ENCODE results near the gene GUCY2D.

GUCY2D gene

GRCh38 chr17:8005357-8005756, 2.9 kb downstream of the GUCY2D start:
- no peaks in the 10 kb centered on the region for H3F3A ChIP-seq (ENCODE audit: insufficient read depth, low read length)
- peaks cover 11% of the 10 kb centered on the region; the same call in 1 of the 2 replicates for H3K27me3 ChIP-seq (ENCODE audit: insufficient read depth, low read length)
- no peaks in the 10 kb centered on the region for H3K4me1 ChIP-seq (ENCODE audit: insufficient read depth, low read length, severe bottlenecking)
- no peaks in the 10 kb centered on the region for H3K79me2 ChIP-seq (ENCODE audit: insufficient read depth, low read length)
- H2AFZ ChIP-seq (ENCODE audit: low read length) = no peak overlapping the region
- no peak for TF ChIP-seq EZH2 (IDR thresholded peaks at IDR 0.05; ENCODE audit: borderline replicate concordance, low read length)
- H3K4me2 ChIP-seq (ENCODE audit: low read length) = no peak overlapping the region
- H3K4me3 ChIP-seq (ENCODE audit: low read depth, low read length, poor library complexity, severe bottlenecking) = no peak overlapping the region
- H4K20me1 ChIP-seq (ENCODE audit: insufficient read depth, low read length) = no peaks in the 10 kb centered on the region
- no peak overlapping the region for H3K9ac ChIP-seq (ENCODE audit: low read length)
- H3K36me3 ChIP-seq (ENCODE audit: insufficient read depth, low read length) = no peaks in the 10 kb centered on the region
- no peaks in the 10 kb centered on the region for H3K9me3 ChIP-seq (ENCODE audit: low read length)
- no peaks in the 10 kb centered on the region for H3K9me2 ChIP-seq (ENCODE audit: low read depth, low read length)
- H3K27ac ChIP-seq (ENCODE audit: low read depth, low read length, poor library complexity, severe bottlenecking) = no peak overlapping the region

GRCh38 chr17:8005967-8006730, 3.7 kb downstream of the GUCY2D start:
- Histone ChIP-seq H3K4me2 (ENCODE audit: low read length) (no peak overlapping the region), H3K79me2 (ENCODE audit: insufficient read depth, low read length) (no peaks in the 10 kb centered on the region), H3K27ac (ENCODE audit: low read depth, low read length, poor library complexity, severe bottlenecking) (no peak overlapping the region), H2AFZ (ENCODE audit: low read length) (no peak overlapping the region), H3K9me3 (ENCODE audit: low read length) (no peaks in the 10 kb centered on the region), H3K4me3 (ENCODE audit: low read depth, low read length, poor library complexity, severe bottlenecking) (no peak overlapping the region), H4K20me1 (ENCODE audit: insufficient read depth, low read length) (no peaks in the 10 kb centered on the region), H3K9me2 (ENCODE audit: low read depth, low read length) (no peaks in the 10 kb centered on the region), H3K27me3 (ENCODE audit: insufficient read depth, low read length) (peaks cover 11% of the 10 kb centered on the region; the same call in 1 of the 2 replicates), H3K9ac (ENCODE audit: low read length) (no peak overlapping the region), H3K4me1 (ENCODE audit: insufficient read depth, low read length, severe bottlenecking) (no peaks in the 10 kb centered on the region), H3K36me3 (ENCODE audit: insufficient read depth, low read length) (no peaks in the 10 kb centered on the region), H3F3A (ENCODE audit: insufficient read depth, low read length) (no peaks in the 10 kb centered on the region)
- TF ChIP-seq, protein P1, sequence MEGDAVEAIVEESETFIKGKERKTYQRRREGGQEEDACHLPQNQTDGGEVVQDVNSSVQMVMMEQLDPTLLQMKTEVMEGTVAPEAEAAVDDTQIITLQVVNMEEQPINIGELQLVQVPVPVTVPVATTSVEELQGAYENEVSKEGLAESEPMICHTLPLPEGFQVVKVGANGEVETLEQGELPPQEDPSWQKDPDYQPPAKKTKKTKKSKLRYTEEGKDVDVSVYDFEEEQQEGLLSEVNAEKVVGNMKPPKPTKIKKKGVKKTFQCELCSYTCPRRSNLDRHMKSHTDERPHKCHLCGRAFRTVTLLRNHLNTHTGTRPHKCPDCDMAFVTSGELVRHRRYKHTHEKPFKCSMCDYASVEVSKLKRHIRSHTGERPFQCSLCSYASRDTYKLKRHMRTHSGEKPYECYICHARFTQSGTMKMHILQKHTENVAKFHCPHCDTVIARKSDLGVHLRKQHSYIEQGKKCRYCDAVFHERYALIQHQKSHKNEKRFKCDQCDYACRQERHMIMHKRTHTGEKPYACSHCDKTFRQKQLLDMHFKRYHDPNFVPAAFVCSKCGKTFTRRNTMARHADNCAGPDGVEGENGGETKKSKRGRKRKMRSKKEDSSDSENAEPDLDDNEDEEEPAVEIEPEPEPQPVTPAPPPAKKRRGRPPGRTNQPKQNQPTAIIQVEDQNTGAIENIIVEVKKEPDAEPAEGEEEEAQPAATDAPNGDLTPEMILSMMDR (IDR thresholded peaks at IDR 0.05; ENCODE audit: low read length) = no peak
- TF ChIP-seq EZH2 (IDR thresholded peaks at IDR 0.05; ENCODE audit: borderline replicate concordance, low read length) = no peak

DNA sequence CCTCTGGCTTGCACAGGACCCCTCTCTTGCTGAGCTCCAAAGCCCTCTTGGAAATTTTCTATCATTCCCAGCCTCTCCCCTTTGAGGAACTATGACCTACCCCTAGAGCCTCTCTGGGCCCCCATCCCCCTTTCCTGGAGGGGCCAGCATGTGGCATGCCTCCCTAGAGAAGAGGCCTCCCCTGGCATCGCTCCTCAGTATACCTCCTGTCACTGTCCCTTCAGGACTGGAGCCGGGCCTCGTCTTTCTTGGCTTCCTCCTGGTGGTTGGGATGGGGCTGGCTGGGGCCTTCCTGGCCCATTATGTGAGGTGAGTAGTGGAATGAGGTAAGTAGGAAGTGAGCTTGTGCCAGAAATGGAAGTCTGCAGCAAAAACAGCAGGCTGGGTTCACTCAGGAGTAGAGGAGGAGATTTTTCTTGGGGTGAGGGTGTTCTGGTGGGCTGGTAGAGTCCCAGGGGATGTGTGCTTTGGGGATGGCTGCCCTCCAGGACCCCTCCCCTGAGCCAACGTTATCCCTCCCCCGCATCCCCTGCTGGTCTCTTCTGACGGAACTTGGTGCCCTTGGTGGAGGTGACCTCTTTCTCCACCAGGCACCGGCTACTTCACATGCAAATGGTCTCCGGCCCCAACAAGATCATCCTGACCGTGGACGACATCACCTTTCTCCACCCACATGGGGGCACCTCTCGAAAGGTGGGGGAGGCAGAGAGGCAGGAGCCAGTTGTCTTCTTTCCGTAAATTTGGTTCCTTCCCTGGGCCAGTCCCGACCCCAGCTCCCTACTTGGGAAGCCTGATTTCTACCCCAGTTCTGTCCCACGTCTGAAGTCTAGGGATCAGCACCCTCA, 4.6 kb downstream of the GUCY2D start:
- Histone ChIP-seq H4K20me1 (ENCODE audit: insufficient read depth, low read length) (no peaks in the 10 kb centered on the region), H3K36me3 (ENCODE audit: insufficient read depth, low read length) (no peaks in the 10 kb centered on the region), H3K79me2 (ENCODE audit: insufficient read depth, low read length) (no peaks in the 10 kb centered on the region), H3K4me3 (ENCODE audit: low read depth, low read length, poor library complexity, severe bottlenecking) (no peak overlapping the region), H3K9ac (ENCODE audit: low read length) (no peak overlapping the region), H3K4me2 (ENCODE audit: low read length) (no peak overlapping the region), H3K4me1 (ENCODE audit: insufficient read depth, low read length, severe bottlenecking) (no peaks in the 10 kb centered on the region), H3K9me3 (ENCODE audit: low read length) (no peaks in the 10 kb centered on the region), H3K9me2 (ENCODE audit: low read depth, low read length) (no peaks in the 10 kb centered on the region), H2AFZ (ENCODE audit: low read length) (no peak overlapping the region), H3K27ac (ENCODE audit: low read depth, low read length, poor library complexity, severe bottlenecking) (no peak overlapping the region), H3K27me3 (ENCODE audit: insufficient read depth, low read length) (peaks cover 11% of the 10 kb centered on the region; the same call in 1 of the 2 replicates), H3F3A (ENCODE audit: insufficient read depth, low read length) (no peaks in the 10 kb centered on the region)
- TF ChIP-seq, protein P1 (IDR thresholded peaks at IDR 0.05; ENCODE audit: low read length) = no peak
- no peak for TF ChIP-seq EZH2 (IDR thresholded peaks at IDR 0.05; ENCODE audit: borderline replicate concordance, low read length)
